ENCODE results near the gene TC2N.
"Not testable (repeated sequence)": the region's sequence is repeated elsewhere in the genome, so short reads cannot be mapped to it uniquely, and the experiment has no call there.

The TC2N gene

GRCh38 chr14:91834571-91834970 lies 32.8 kb downstream of the TC2N start:
- no peak for DNase-seq (ENCODE audit: low spot score)

GRCh38 chr14:91831337-91831736 lies 36.0 kb downstream of the TC2N start:
- no peak for DNase-seq (ENCODE audit: low spot score)

GRCh38 chr14:91830777-91831176 lies 36.6 kb downstream of the TC2N start:
- no peak for DNase-seq (ENCODE audit: low spot score)

GRCh38 chr14:91829511-91829910 lies 37.8 kb downstream of the TC2N start:
- no peak for DNase-seq (ENCODE audit: low spot score)

GRCh38 chr14:91827746-91828145 lies 39.6 kb downstream of the TC2N start:
- DNase-seq (ENCODE audit: low spot score) = no peak

GRCh38 chr14:91817566-91818325 lies 49.6 kb downstream of the TC2N start:
- no peak for DNase-seq (ENCODE audit: low spot score)

- no peak for DNase-seq (ENCODE audit: low spot score)
Measured at GRCh38 chr14:91814317-91814716, 53.0 kb downstream of the TC2N start.

- DNase-seq (ENCODE audit: low spot score) = no peak
Measured at GRCh38 chr14:91810699-91811098, 56.6 kb downstream of the TC2N start.

GRCh38 chr14:91806716-91807115 lies 60.6 kb downstream of the TC2N start:
- DNase-seq (ENCODE audit: low spot score) = no peak

- DNase-seq (ENCODE audit: low spot score) = not testable (repeated sequence)
Measured at GRCh38 chr14:91806094-91806493, 61.2 kb downstream of the TC2N start.

GRCh38 chr14:91805659-91806058 lies 61.7 kb downstream of the TC2N start:
- no peak for DNase-seq (ENCODE audit: low spot score)

- DNase-seq (ENCODE audit: low spot score) = no peak
Measured at GRCh38 chr14:91801358-91801757, 66.0 kb downstream of the TC2N start.

GRCh38 chr14:91796617-91797347 lies 70.6 kb downstream of the TC2N start:
- no peak for DNase-seq (ENCODE audit: low spot score)

GRCh38 chr14:91793704-91794103 lies 73.6 kb downstream of the TC2N start:
- no peak for DNase-seq (ENCODE audit: low spot score)

GRCh38 chr14:91786188-91786587 lies 81.1 kb downstream of the TC2N start:
- DNase-seq (ENCODE audit: low spot score) = no peak

GRCh38 chr14:91780452-91780851 lies 86.9 kb downstream of the TC2N start:
- DNase-seq (ENCODE audit: low spot score) = no peak

- no peak for DNase-seq (ENCODE audit: low spot score)
Measured at GRCh38 chr14:91778217-91778616, 89.1 kb downstream of the TC2N start.

GRCh38 chr14:91774140-91775096 lies 92.9 kb downstream of the TC2N start:
- DNase-seq (ENCODE audit: low spot score) = no peak

GRCh38 chr14:91770185-91770584 lies 97.2 kb downstream of the TC2N start:
- no peak for DNase-seq (ENCODE audit: low spot score)

- no peak for DNase-seq (ENCODE audit: low spot score)
Measured at GRCh38 chr14:91755570-91756295, 111.6 kb downstream of the TC2N start.

- DNase-seq (ENCODE audit: low spot score) = no peak
Measured at GRCh38 chr14:91754819-91755218, 112.5 kb downstream of the TC2N start.

GRCh38 chr14:91754185-91754584 lies 113.2 kb downstream of the TC2N start:
- no peak for DNase-seq (ENCODE audit: low spot score)

Data from hepatic stellate cell (primary cell).